HG03066 (cell line): ENCODE measurements around the gene SPAG6.
"Not testable (repeated sequence)": the region's sequence is repeated elsewhere in the genome, so short reads cannot be mapped to it uniquely, and the experiment has no call there.

ENCODE experiments used
- ATAC-seq: cut with Tn5 transposase; IDR thresholded peaks from one replicate; pipeline ENCODE4 v1.9.1; 2021; ENCODE audit warnings: low read depth; ENCODE audit not compliant: unreplicated experiment

The SPAG6 gene

DNA sequence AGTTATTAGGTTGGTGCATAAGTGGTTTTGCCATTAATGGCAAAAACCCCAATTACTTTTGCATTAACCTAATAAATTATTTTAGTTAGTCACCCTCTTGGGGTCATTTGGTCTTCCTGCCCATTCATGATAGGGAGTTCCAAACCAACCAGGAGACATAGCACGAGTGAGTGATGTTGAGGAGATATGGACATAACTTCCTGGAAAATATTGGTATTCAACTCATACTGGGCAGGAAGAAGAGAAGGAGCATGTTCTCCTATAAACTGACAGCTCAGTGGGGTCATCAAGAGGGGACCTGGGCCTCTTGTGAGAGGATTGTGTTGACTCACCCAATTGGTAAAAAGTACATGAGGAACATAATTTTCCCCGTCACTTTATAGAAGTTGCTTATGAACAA lies 23.7 kb downstream of the SPAG6 start:
- ATAC-seq = no peak

DNA sequence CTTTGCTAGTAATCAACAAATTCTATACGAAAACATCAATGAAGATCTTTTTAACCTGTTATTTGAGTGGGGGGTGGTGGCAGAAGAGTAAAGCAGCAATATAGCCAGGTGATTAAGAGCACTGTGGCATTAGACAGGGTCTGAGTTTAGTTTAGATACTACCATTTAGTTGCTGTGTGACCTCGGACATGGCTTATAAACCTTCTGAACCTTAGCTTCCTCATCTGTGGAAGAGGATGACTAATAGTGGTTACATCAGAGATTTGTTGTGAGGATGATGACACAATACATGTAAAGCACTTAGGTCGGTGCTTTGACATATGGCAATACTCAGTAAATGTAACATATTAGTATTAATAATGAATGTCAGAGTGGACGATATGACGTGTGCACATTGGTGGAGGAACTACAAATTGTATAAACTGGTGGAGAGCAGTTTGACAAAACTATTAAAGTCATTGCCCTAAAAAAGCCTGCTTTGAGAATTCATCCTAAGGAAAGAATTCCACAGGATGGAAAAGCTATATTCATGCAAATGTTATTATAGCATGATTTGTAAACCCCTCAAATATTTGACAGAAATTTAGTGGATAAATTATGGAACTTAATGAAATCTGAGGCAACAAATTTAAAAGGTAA lies 24.3 kb downstream of the SPAG6 start:
- no peak for ATAC-seq

DNA sequence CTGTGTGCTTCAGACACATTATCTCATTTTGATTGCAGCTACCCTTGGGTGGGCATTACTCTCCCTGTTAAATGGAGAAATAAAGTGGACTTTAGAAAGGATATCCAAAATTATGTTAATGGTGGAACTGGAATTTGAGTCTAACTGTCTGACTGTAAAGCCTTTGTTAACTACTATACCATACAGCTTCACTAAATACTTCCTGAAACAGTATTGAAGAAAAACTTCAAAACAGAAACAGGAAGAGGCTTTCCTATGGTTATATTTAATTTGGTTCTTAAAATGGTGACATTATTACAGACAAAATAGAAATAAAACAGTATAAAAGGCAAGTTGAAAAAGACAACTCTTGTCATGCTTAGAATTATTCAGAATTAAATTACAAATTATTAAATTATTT lies 25.0 kb downstream of the SPAG6 start:
- no peak for ATAC-seq

DNA sequence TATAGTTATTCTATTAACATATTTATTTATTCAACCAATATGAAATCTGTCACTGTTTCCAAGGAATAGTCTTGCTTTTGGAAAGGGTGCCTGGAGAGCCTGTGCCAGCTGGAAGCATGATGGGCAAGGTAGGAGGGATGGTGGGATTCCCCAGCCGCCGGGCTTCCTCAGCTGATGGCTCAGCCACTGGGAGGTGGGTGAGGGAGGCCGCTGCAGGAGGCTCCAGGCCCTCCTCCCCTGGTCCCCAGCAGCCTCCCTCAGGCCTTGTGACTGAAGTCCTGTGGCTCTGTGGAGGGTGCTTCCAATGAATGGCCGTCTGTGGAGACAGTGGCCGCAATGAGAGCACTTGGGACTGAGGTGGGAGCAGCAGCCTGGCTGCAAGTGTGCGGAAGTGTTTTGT lies 27.0 kb downstream of the SPAG6 start:
- ATAC-seq = no peak

DNA sequence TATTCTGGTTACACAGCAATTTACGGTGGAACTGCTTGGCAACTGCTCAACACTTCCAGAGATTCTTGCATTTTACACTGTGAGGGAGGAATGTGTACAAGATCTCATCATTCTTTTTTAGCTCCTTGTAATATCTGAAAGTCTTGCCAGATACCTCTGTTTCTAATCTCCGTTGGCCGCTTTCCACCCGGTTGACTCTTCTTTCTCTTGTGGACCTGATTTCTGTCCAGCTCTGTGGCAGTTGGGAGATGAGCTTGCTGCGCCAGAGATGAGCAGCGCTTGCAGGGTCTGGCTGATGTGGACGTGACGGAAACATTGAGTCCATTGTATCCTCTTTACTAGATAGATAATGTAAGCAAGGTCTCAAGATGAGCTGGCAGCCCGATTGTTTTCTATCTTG lies 27.6 kb downstream of the SPAG6 start:
- ATAC-seq = no peak

DNA sequence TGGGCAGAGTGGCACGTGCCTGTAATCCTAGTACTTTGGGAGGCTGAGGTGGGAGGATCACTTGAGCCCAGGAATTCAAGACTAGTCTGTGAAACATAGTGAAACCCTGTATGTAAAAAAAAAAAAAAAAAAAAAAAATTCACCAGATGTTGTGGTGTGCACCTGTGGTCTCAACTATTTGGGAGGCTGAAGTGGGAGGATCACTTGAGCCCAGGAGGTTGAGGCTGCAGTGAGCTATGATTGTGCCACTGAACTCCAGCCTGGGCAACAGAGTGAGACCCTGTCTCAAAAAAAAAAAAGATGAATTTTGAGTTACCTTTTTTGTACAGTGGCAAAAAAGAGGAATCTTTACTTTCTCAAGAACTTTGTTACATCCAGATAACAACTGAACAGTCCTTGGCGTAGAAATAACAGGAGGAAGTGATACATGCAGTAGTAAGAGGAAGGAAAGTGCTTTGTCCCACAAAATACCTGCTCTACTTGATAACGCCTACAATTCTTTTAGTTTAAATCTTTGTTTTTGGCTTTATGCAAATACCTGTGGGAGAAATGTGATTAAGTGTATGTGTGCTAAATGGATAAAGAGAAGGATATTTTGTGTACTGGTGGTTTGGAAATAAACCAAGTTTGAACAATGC lies 29.3 kb downstream of the SPAG6 start:
- ATAC-seq = no peak

DNA sequence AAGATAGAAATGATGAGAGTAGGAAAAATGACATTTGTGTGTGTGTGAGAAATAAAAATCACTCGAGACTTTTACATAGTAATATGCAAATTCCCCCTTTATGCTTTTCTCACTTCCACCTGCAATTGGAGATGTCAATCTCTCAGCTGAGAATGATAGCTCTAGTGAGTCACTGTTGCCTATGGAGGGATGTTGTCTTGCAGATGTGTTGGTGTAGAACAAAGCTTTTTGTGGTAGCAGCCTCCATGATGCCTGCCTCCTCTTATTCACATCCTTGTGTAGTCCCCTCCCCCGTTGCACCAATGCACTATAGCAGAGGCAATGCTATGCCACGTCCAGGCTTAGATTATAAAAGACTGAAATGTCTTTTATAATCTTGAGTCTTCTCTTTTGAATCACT lies 33.8 kb downstream of the SPAG6 start:
- ATAC-seq = peak; percentile 49

DNA sequence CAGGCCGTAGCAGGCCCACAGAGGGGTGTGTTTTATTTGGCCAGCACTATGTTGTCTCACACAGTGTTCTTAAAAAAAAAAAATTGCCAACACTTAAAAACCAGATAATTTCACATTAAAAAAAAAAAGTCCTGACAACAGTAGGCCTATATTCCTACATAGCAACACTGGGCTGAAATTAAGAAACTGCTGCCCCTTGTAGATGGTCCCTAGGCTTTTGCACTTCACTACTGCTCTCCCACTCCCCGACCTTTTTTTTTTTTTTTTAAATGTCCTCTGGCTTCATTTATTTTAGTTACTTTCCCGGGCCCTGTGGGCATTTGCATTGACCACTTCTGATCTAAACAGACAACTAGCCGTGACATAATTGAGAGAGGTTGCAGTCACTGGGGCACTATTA lies 36.0 kb downstream of the SPAG6 start:
- no peak for ATAC-seq

DNA sequence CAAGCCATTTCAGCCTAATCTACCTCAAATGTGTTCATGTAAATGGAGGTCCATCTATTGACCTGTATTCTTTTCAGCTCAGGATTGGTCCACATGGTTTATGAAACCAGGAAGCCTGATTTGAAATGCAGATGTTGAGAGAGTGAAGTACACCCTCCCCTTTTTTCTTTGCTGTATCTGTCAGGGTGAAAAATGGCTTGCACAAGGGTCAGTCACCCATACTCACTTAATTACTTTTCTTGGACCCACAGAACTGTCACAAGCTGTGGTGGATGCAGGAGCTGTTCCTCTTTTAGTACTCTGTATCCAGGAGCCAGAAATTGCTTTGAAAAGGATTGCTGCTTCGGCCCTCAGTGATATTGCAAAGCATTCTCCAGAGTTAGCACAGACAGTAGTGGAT lies 41.2 kb downstream of the SPAG6 start:
- no peak for ATAC-seq

DNA sequence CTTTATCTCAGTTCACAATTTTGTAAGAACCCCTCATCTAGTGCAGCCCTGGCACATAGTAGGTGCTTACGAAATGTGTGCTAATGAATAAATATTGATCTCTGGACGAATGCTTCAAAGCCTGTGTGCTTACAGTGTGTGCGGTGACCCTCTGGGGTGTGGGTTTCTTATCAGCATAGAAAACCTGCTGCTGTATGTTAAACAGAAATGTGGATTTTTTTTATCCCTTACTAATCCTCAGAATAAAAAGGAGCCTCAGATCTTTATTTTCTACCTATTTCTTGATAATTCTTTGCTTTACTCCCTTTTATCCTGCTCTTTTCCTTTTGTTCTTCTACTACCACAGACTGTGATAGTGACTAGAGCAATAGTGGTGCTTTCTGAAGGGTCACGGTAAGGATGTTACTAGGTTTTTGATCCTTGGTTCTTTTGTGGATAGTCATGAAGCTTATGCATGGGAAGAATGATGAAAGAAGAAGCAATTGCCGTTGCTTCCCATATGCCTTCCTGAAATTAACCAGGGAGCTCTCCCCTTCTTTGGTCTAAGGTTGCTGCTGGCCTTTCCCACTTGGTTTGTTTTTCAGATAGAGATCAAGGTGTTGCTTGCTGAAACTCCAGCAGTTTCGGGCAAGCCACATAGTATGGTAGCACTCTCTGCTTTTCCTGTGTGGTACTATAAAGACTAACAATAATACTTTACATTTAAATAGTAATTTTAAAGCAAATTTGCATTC lies 44.7 kb downstream of the SPAG6 start:
- ATAC-seq = no peak

DNA sequence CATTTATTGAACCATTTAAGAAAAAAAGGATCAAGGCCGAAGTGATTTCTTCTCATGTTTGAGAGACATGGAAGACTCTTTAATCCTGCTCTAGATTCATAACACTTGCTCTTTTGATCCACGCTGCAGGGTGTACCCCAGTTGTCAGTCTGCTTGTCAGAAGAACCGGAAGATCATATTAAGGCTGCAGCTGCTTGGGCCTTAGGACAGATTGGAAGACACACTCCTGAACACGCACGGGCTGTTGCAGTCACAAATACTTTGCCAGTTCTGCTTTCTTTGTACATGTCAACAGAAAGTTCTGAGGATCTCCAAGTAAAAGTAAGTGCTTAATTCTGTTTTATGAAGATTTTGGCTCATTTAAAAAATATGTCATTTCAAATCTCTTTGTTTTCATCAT lies 46.3 kb downstream of the SPAG6 start:
- no peak for ATAC-seq

DNA sequence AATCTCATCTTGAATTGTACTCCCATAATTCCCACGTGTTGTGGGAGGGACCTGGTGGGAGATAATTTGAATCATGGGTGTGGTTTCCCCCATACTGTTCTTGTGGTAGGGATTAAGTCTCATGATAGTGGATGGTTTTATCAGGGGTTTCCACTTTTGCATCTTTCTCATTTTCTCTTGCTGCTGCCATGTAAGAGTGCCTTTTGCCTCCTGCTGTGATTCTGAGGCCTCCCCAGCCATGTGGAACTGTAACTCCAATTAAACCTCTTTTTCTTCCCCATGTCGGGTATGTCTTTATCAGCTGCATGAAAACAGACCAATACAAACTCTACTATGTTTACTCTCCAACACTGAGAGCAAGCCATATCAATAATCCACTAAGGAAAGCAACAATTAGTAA lies 50.9 kb downstream of the SPAG6 start:
- ATAC-seq = not testable (repeated sequence)

DNA sequence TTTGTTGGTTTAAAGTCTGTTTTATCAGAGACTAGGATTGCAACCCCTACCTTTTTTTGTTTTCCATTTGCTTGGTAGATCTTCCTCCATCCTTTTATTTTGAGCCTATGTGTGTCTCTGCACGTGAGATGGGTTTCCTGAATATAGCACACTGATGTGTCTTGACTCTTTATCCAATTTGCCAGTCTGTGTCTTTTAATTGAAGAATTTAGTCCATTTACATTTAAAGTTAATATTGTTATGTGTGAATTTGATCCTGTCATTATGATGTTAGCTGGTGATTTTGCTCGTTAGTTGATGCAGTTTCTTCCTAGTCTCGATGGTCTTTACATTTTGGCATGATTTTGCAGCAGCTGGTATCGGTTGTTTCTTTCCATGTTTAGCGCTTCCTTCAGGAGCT lies 61.6 kb downstream of the SPAG6 start:
- ATAC-seq = not testable (repeated sequence)

DNA sequence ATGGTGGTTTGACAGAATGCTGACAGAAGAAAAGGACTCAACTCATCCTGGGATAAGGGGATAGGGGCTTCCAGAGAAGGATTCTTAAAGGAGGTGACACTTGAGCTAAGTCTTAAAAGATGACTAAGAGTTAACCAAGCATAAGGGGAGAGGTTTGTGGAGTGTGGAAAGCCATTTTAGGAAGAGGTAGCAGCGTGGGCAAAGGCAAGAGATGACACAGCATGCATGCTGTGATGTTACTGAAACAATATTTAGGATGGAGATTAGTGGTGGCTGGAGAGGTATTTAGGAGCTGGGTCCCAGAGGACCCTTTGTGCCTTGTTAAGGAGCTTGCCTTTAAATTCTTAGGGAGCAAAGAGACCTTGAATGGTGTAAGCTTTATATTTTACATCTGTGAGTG lies 65.1 kb downstream of the SPAG6 start:
- no peak for ATAC-seq

DNA sequence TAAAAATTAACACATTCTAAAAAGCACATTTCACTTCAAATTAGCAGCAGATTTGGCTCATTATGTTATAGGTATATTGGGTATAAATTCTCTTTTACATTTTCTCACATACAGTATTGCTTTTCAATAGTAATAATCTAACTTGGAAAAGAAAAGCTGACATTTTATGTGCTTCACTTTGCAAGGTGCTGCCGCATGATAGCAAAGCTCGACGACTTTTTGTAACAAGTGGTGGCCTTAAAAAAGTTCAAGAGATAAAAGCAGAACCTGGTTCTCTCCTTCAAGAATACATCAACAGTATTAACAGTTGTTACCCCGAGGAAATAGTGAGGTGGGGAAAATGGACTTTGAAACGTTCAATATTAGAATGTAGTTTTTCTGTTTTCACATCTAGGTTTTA lies 65.5 kb downstream of the SPAG6 start:
- ATAC-seq = no peak

DNA sequence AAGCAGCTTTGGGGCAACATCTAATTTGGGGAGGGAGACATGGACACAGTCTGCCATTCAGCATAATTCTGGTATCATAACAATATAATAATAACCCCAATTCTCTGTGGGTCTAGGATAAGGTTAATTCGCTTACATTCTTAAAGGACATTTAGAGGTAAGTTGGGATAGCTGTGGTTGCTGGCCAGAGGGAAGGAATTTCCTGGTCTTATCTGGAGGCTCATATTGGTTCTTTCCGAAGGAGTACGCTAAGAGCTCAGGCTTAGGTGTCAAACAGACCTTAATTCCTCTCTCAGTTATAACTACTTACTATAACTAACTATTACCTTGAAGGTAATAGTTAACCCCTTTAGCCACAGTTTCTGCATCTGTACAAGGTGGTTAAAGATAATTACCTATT lies 68.8 kb downstream of the SPAG6 start:
- no peak for ATAC-seq

DNA sequence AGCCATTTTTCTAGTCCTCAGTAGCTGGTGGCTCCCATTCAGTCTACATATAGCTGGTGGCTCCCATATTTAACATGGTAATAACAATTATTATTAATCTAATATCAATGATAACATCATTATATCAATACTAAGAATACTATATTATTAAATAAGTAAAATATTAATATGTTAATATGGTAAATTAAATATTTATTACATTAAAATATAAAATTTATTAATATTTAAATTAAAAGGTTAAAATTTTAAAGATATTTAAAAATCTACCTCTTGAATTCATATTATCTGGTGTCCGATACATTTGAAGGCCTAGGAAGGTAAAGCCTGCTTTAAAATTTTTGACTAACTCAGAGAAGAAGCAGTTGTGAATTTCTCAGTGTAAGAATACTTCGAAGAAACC lies 69.8 kb downstream of the SPAG6 start:
- no peak for ATAC-seq

DNA sequence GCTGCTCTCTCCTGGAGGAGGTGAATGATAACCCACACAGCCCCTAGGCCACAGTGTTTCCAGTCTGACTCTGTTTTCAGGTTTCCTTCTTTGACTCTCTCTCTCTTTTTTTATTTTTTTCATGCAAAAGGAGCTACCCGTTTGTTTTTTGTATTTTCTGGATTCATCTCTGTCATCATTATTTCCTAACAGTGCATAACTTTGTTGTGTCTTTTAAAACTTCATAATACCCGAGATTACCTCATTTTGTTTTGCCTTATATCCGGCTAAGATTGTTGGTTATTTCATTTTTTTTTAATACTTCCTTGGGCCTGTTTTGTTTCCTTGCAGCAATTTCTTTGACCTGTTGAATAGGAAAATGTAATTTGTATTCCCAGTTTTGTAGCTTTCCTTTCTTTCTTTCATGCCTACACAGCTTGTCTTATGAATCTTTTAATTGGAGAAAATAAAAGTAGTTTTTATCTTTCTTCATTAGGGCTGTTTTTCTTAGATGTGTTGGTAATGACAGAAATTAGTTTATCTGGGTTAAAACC lies 72.5 kb downstream of the SPAG6 start:
- ATAC-seq = no peak

DNA sequence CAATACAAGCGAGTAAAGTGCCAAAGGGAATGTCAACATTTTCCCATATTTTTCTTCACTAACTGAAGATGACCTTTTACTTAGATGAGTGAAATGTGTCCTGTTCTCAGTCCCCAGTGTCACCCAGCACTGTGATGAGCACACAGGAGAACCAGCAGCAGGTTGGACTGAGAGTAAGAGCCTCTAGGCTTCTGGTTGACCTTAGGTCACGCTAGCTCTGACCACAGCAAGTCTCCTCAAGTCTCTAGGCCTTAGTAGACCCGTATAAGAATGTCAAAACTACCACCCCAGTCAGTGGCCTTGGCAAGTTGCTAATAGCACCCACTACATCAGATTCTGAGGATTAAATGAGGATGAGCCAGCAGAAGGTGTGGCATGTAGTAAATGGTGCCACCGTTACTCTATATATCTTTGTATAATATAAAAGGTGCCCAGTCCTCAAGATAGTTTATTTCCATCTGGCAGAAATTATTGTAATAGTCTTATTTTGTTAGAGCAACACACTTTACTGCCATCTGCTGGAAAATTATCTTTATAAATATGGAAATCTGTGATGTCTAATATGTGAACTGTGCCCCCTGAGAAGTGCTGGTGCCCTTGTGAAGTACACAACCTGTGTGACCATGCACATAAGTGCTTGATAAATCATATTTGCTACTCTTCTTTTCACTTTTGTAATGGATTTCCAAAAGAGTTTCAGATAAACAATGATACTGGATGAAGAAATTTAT lies 75.7 kb downstream of the SPAG6 start:
- ATAC-seq = no peak

DNA sequence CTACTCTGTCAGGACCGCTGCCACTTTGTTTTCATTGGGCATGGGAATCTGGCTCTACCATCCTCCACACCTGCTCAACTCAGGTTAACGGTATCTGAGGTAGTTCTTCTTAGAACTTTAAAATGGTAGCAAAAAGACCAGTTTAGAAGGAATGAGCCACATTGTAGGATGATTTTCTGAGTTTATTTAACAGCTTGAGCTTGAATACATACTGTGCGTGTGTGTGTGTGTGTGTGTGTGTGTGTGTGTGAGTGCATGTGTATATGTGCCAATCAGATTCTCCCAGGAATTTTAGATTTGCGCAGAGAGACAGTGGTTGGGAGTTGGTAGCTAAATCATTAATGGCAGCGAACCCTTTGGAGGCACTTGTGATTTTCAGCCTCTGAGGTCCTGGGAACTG lies 81.4 kb downstream of the SPAG6 start:
- ATAC-seq = no peak

DNA sequence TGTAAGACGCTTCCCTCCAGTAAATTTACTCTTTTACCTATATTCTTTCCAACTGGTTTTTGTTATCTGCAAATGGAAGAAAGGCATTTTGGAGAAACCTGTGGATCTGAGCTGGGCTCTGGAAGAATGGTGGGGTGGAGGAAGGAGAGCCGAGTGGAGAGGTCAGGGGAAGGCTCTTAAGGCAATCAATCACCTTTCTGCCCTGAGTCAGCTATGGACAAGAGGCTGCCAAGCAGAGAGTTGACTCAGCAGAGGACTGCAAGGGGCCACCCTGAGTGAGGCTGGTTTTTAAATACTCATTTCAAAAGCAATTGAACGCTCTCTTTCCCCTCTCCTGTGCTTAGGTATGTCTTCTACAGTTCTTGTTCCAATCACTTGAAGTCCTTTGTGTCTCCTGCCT lies 81.8 kb downstream of the SPAG6 start:
- ATAC-seq = no peak
